HepG2 (cell line): ENCODE data around the gene CCT3. TPM values are rescaled to one million over a fixed set of nuclear protein-coding genes. Genes with fewer than 3 reads are reported as not detected.

Source experiments
- FOXJ3 ChIP-seq: sonication (generic); formaldehyde crosslinking; IDR thresholded peaks from 2 replicates; pipeline ENCODE4 v1.4.0; 2020; ENCODE audit warnings: missing genetic modification reagents, mild to moderate bottlenecking, borderline replicate concordance
- GZF1 ChIP-seq: sonication (generic); formaldehyde crosslinking; IDR thresholded peaks from 2 replicates; pipeline ENCODE4 v1.5.1; 2020; ENCODE audit warnings: mild to moderate bottlenecking, missing genetic modification reagents
- MTF1 ChIP-seq: sonication (generic); formaldehyde crosslinking; IDR thresholded peaks from 2 replicates; pipeline ENCODE4 v1.5.0; 2020; ENCODE audit warnings: missing genetic modification reagents
- RFXAP ChIP-seq: sonication (generic); formaldehyde crosslinking; IDR thresholded peaks from 2 replicates; pipeline ENCODE4 v1.4.0; 2020; ENCODE audit warnings: missing genetic modification reagents, borderline replicate concordance
- SNAI1 ChIP-seq: sonication (generic); formaldehyde crosslinking; IDR thresholded peaks from 2 replicates; pipeline ENCODE4 v1.5.0; 2020; ENCODE audit warnings: mild to moderate bottlenecking, missing genetic modification reagents, borderline replicate concordance
- TFAP4 ChIP-seq: sonication (generic); IDR thresholded peaks from 2 replicates; pipeline ENCODE4 v1.6.1; 2016; ENCODE audit warnings: low read depth, borderline replicate concordance
- TGIF2 ChIP-seq: IDR thresholded peaks from 2 replicates; pipeline ENCODE4 v1.6.1; 2016; ENCODE audit warnings: control low read depth, missing compliant biosample characterization
- ZBTB8A ChIP-seq: sonication (generic); formaldehyde crosslinking; IDR thresholded peaks from 2 replicates; pipeline ENCODE4 v1.4.0; 2020; ENCODE audit warnings: mild to moderate bottlenecking, low read depth, missing genetic modification reagents, borderline replicate concordance
- ZFY ChIP-seq: sonication (generic); formaldehyde crosslinking; IDR thresholded peaks from 2 replicates; pipeline ENCODE4 v1.4.0; 2020; ENCODE audit warnings: missing genetic modification reagents
- ZNF660 ChIP-seq: sonication (generic); formaldehyde crosslinking; IDR thresholded peaks from 2 replicates; pipeline ENCODE4 v1.5.1; 2020; ENCODE audit warnings: mild to moderate bottlenecking, low read depth, missing genetic modification reagents, borderline replicate concordance
- ZNF670 ChIP-seq: sonication (generic); formaldehyde crosslinking; IDR thresholded peaks from 2 replicates; pipeline ENCODE4 v1.8.0; 2022; ENCODE audit warnings: mild to moderate bottlenecking, missing genetic modification reagents, borderline replicate concordance
- polyA plus RNA-seq, 8 experiments: library from polyadenylated mRNA; depleted of rRNA in 3 of 8; stranded (reverse) in 7 of 8; unstranded in 1 of 8; fragments of >200 nt; fragmentation: Illumina TruSeq in 4 of 8; extraction: Trizol in 4 of 8; gene quantifications; 2 replicates each; pipeline versions ENCODE4 v1.2.1 to v1.2.3, GENCODE V29; 2011 to 2016; ENCODE audit warnings: low read depth in 4 of 8, missing spikeins in 1 of 8, mixed read lengths in 1 of 8; ENCODE audit not compliant: insufficient read depth in 1 of 8
- total RNA-seq, 5 experiments: library from RNA; depleted of rRNA; stranded (reverse); fragments of >200 nt; fragmentation: Illumina TruSeq; extraction: Trizol; gene quantifications; 2 replicates each; pipeline ENCODE4 v1.2.3, GENCODE V29; 2016; ENCODE audit warnings: low read depth in 1 of 5
- TF ChIP-seq, protein P1 (sequence below): IDR thresholded peaks from 2 replicates; pipeline ENCODE4 v1.6.1; 2016; ENCODE audit warnings: mild to moderate bottlenecking
- TF ChIP-seq, protein P2 (sequence below): sonication (generic); formaldehyde crosslinking; IDR thresholded peaks from 2 replicates; pipeline ENCODE4 v1.5.1; 2020; ENCODE audit warnings: mild to moderate bottlenecking, missing genetic modification reagents
- TF ChIP-seq, protein P3 (sequence below): sonication (generic); formaldehyde crosslinking; IDR thresholded peaks from 2 replicates; pipeline ENCODE4; 2020; ENCODE audit warnings: missing genetic modification reagents, mild to moderate bottlenecking, borderline replicate concordance

CCT3 gene
- total and polyA plus RNA-seq, 2 of the 13 experiments (the other 11 are each of a cell fraction or from before 2014, with no cell fraction given), result 319 to 615 TPM

GRCh38 chr1:156368157-156368658, 30.1 kb upstream of the CCT3 start (continued):
- TF ChIP-seq, protein P1, sequence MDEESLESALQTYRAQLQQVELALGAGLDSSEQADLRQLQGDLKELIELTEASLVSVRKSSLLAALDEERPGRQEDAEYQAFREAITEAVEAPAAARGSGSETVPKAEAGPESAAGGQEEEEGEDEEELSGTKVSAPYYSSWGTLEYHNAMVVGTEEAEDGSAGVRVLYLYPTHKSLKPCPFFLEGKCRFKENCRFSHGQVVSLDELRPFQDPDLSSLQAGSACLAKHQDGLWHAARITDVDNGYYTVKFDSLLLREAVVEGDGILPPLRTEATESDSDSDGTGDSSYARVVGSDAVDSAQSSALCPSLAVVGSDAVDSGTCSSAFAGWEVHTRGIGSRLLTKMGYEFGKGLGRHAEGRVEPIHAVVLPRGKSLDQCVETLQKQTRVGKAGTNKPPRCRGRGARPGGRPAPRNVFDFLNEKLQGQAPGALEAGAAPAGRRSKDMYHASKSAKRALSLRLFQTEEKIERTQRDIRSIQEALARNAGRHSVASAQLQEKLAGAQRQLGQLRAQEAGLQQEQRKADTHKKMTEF (CRISPR knock-in tag), result no peak
- TF ChIP-seq GZF1 (CRISPR knock-in tag) (no peak), SNAI1 (CRISPR knock-in tag) (no peak), TFAP4 (no peak), ZNF670 (CRISPR knock-in tag) (no peak), ZNF660 (CRISPR knock-in tag) (no peak), ZBTB8A (no peak), MTF1 (0 out of 2 replicates have a peak, but pooled peaks have one; percentile 23), FOXJ3 (CRISPR knock-in tag) (no peak), ZFY (CRISPR knock-in tag) (no peak; the same call in 1 of the 2 replicates), TGIF2 (no peak), RFXAP (0 out of 2 replicates have a peak, but pooled peaks have one; percentile 35)
- TF ChIP-seq, protein P2, sequence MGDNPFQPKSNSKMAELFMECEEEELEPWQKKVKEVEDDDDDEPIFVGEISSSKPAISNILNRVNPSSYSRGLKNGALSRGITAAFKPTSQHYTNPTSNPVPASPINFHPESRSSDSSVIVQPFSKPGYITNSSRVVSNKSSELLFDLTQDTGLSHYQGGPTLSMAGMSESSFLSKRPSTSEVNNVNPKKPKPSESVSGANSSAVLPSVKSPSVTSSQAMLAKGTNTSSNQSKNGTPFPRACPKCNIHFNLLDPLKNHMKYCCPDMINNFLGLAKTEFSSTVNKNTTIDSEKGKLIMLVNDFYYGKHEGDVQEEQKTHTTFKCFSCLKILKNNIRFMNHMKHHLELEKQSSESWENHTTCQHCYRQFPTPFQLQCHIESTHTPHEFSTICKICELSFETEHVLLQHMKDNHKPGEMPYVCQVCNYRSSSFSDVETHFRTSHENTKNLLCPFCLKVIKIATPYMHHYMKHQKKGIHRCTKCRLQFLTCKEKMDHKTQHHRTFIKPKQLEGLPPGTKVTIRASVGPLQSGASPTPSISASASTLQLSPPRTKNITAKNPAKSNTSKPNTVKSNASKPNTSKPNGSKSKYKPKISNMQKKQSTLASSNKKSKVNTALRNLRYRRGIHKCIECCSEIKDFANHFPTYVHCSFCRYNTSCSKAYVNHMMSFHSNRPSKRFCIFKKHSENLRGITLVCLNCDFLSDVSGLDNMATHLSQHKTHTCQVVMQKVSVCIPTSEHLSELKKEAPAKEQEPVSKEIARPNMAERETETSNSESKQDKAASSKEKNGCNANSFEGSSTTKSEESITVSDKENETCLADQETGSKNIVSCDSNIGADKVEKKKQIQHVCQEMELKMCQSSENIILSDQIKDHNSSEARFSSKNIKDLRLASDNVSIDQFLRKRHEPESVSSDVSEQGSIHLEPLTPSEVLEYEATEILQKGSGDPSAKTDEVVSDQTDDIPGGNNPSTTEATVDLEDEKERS, result no peak
- TF ChIP-seq, protein P3, sequence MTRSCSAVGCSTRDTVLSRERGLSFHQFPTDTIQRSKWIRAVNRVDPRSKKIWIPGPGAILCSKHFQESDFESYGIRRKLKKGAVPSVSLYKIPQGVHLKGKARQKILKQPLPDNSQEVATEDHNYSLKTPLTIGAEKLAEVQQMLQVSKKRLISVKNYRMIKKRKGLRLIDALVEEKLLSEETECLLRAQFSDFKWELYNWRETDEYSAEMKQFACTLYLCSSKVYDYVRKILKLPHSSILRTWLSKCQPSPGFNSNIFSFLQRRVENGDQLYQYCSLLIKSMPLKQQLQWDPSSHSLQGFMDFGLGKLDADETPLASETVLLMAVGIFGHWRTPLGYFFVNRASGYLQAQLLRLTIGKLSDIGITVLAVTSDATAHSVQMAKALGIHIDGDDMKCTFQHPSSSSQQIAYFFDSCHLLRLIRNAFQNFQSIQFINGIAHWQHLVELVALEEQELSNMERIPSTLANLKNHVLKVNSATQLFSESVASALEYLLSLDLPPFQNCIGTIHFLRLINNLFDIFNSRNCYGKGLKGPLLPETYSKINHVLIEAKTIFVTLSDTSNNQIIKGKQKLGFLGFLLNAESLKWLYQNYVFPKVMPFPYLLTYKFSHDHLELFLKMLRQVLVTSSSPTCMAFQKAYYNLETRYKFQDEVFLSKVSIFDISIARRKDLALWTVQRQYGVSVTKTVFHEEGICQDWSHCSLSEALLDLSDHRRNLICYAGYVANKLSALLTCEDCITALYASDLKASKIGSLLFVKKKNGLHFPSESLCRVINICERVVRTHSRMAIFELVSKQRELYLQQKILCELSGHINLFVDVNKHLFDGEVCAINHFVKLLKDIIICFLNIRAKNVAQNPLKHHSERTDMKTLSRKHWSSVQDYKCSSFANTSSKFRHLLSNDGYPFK, result no peak
